Gastrocnemius medialis (tissue), 4 donors: ENCODE data around the gene FEZ2. TPM values are rescaled to one million over a fixed set of nuclear protein-coding genes. Genes with fewer than 3 reads are reported as not detected.

Source experiments
- ATAC-seq, 2 donors: fragments of 150-250 bp; one replicate each; pipeline ENCODE4 v1.9.1; 2016
- DNase-seq, 2 donors: peaks; one replicate each; pipeline ENCODE4 v3.0.0-alpha.2; 2019
- H3K27ac ChIP-seq, 4 donors: fragments of 200-600 bp; sonication (generic); 1 replicate in 1 of 4; 2 replicates in 3 of 4; pipeline ENCODE4 v1.5.1; 2016 to 2018; ENCODE audit warnings: mild to moderate bottlenecking in 2 of 4, moderate library complexity in 1 of 4
- H3K27me3 ChIP-seq, 3 donors: fragments of 200-600 bp; sonication (generic) in 2 of 3; 1 replicate in 1 of 3; 2 replicates in 2 of 3; pipeline versions ENCODE4 v1.5.1 to v1.6.0; 2016 to 2019; ENCODE audit warnings: mild to moderate bottlenecking in 1 of 3, moderate library complexity in 1 of 3
- H3K36me3 ChIP-seq, 2 donors: fragments of 200-600 bp; sonication (generic) in 1 of 2; one replicate each; pipeline ENCODE4 v1.5.1; 2017 to 2018
- H3K4me1 ChIP-seq, 2 donors: fragments of 200-600 bp; sonication (generic) in 1 of 2; one replicate each; pipeline ENCODE4 v1.5.1; 2016 to 2017; ENCODE audit warnings: mild to moderate bottlenecking in 2 of 2
- H3K4me3 ChIP-seq, 4 donors: fragments of 200-600 bp; sonication (generic) in 3 of 4; 1 replicate in 1 of 4; 2 replicates in 3 of 4; pipeline ENCODE4 v1.5.1; 2016 to 2019; ENCODE audit warnings: mild to moderate bottlenecking in 2 of 4
- H3K9me3 ChIP-seq, 3 donors: fragments of 200-600 bp; sonication (generic) in 2 of 3; 1 replicate in 1 of 3; 2 replicates in 2 of 3; pipeline ENCODE4 v1.5.1; 2016 to 2019
- CTCF ChIP-seq, 5 experiments: fragments of 450-650 bp in 3 of 5; fragments of 200-600 bp in 2 of 5; sonication (generic) in 2 of 5; IDR thresholded peaks in 4 of 5; conservative IDR thresholded peaks in 1 of 5; 1 replicate in 4 of 5; 2 replicates in 1 of 5; pipeline ENCODE4 v1.5.1; 2016 to 2019; ENCODE audit warnings: antibody characterized with exemption in 5 of 5, mild to moderate bottlenecking in 3 of 5, moderate library complexity in 3 of 5
- POLR2A ChIP-seq, 2 donors: fragments of 450-650 bp; IDR thresholded peaks; one replicate each; pipeline ENCODE4 v1.6.1; 2017; ENCODE audit warnings: antibody characterized with exemption in 2 of 2, mild to moderate bottlenecking in 2 of 2, moderate library complexity in 2 of 2
- in situ Hi-C, 4 donors: fragments of 200-750 bp; cut with MboI; loops; one replicate each; pipeline versions ENCODE4 v1.15.0 to v1.8.0; 2017; ENCODE audit warnings: low sequenced_read_pairs in 4 of 4
- intact Hi-C: fragments of 100-400 bp; cut with DNase I; formaldehyde crosslinking; loops from one replicate; pipeline ENCODE4 v1.15.1; 2023; ENCODE audit warnings: low total_unique reads
- total RNA-seq, 4 donors: library from RNA; depleted of rRNA; stranded (reverse); fragments of >200 nt; gene quantifications; one replicate each; pipeline versions ENCODE4 v1.1.0 to v1.2.3, GENCODE V29; 2016

The FEZ2 gene
- total RNA-seq, 4 donors from 2014 or later = 65.1 to 126 (median 110) TPM

- DNase-seq (no peak), ATAC-seq (no peak)
- Histone ChIP-seq H3K36me3 (peaks cover 0 to 92% of the 10 kb centered on the region in 2 donors), H3K4me1 (no peaks in the 10 kb centered on the region), H3K4me3 (no peak overlapping the region), H3K9me3 (no peaks in the 10 kb centered on the region), H3K27ac (no peak overlapping the region), H3K27me3 (no peaks in the 10 kb centered on the region)
- TF ChIP-seq POLR2A (IDR thresholded peaks at IDR 0.05) (no peak), CTCF (IDR thresholded peaks at IDR 0.05 in 4 of 5, conservative IDR thresholded peaks at IDR 0.05 in 1 of 5) (no peak)
- intact Hi-C loops = no loop called here
- in situ Hi-C loops = loop anchor here in 2 of 4 donors (25.0 kb wide), 1 partner anchor 116 kb away; no protein-coding TSS in a partner anchor
Measured at GRCh38 chr2:36545871-36546416, 52.0 kb downstream of the FEZ2 start.

- H3K27ac ChIP-seq = no peak overlapping the region
- no peak for DNase-seq
- no peak overlapping the region for H3K4me3 ChIP-seq
- no peaks in the 10 kb centered on the region for H3K9me3 ChIP-seq
- intact Hi-C loops = no loop called here
- TF ChIP-seq POLR2A (IDR thresholded peaks at IDR 0.05) (no peak), CTCF (IDR thresholded peaks at IDR 0.05 in 4 of 5, conservative IDR thresholded peaks at IDR 0.05 in 1 of 5) (peak in 2 of 5 experiments; percentile 4 to 32)
- in situ Hi-C loops = loop anchor here in 2 of 4 donors (25.0 kb wide), 1 partner anchor 118 kb away; no protein-coding TSS in a partner anchor
- no peaks in the 10 kb centered on the region for H3K4me1 ChIP-seq
- ATAC-seq = no peak
- no peaks in the 10 kb centered on the region for H3K27me3 ChIP-seq
- peaks cover 0 to 86% of the 10 kb centered on the region in 2 donors for H3K36me3 ChIP-seq
Measured at GRCh38 chr2:36544638-36545338, 53.2 kb downstream of the FEZ2 start.

- DNase-seq (no peak), ATAC-seq (peak in 1 of 2 donors; percentile 14)
- Histone ChIP-seq H3K9me3 (no peaks in the 10 kb centered on the region), H3K27me3 (no peaks in the 10 kb centered on the region), H3K4me1 (no peaks in the 10 kb centered on the region), H3K27ac (peak overlapping the region; percentile 29 to 44 (median 32)), H3K4me3 (no peak overlapping the region), H3K36me3 (peaks cover 0 to 79% of the 10 kb centered on the region in 2 donors)
- in situ Hi-C loops = loop anchor here in 2 of 4 donors (25.0 kb wide), 1 partner anchor 120 kb away; no protein-coding TSS in a partner anchor
- TF ChIP-seq CTCF (IDR thresholded peaks at IDR 0.05 in 4 of 5, conservative IDR thresholded peaks at IDR 0.05 in 1 of 5) (no peak), POLR2A (IDR thresholded peaks at IDR 0.05) (no peak)
- intact Hi-C loops = no loop called here
Measured at GRCh38 chr2:36541891-36542595, 55.9 kb downstream of the FEZ2 start.

- in situ Hi-C loops = loop anchor here in 2 of 4 donors (25.0 kb wide), 1 partner anchor 121 kb away; no protein-coding TSS in a partner anchor
- no peak for ATAC-seq
- no peaks in the 10 kb centered on the region for H3K27me3 ChIP-seq
- TF ChIP-seq CTCF (IDR thresholded peaks at IDR 0.05 in 4 of 5, conservative IDR thresholded peaks at IDR 0.05 in 1 of 5) = no peak
- TF ChIP-seq POLR2A (IDR thresholded peaks at IDR 0.05) = no peak
- H3K27ac ChIP-seq = peak overlapping the region; percentile 29 to 50 (median 38)
- H3K4me1 ChIP-seq = no peaks in the 10 kb centered on the region
- DNase-seq = no peak
- intact Hi-C loops = no loop called here
- H3K36me3 ChIP-seq = peaks cover 0 to 83% of the 10 kb centered on the region in 2 donors
- H3K9me3 ChIP-seq = no peaks in the 10 kb centered on the region
- H3K4me3 ChIP-seq = no peak overlapping the region
Measured at GRCh38 chr2:36540986-36541754, 56.8 kb downstream of the FEZ2 start.
